ENCODE measurements around the gene ITPR1. TPM values are rescaled to one million over a fixed set of nuclear protein-coding genes. Genes with fewer than 3 reads are reported as not detected.

The ITPR1 gene
- polyA plus RNA-seq, 1 experiment: 1.4 TPM

DNA sequence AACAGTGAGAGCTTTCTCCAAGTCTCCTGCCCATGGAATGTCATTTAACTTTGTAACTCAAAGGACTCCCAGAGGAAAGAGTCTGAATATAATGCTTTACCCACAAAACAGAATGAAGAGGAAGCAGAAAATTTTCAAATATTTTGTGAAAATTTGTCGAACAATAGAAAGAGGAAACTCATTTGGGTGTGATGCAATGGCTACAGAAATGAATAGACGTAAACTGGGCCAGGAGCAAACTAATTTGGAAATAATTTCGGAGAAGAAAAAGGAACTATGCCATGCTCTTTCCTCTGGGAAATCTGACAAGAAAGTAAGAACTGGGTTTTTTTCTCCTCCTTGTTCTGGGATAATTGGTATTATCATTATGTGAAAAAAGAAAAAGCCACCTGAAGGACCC is 14.9 kb upstream of the ITPR1 start:
- TF ChIP-seq, protein P1, sequence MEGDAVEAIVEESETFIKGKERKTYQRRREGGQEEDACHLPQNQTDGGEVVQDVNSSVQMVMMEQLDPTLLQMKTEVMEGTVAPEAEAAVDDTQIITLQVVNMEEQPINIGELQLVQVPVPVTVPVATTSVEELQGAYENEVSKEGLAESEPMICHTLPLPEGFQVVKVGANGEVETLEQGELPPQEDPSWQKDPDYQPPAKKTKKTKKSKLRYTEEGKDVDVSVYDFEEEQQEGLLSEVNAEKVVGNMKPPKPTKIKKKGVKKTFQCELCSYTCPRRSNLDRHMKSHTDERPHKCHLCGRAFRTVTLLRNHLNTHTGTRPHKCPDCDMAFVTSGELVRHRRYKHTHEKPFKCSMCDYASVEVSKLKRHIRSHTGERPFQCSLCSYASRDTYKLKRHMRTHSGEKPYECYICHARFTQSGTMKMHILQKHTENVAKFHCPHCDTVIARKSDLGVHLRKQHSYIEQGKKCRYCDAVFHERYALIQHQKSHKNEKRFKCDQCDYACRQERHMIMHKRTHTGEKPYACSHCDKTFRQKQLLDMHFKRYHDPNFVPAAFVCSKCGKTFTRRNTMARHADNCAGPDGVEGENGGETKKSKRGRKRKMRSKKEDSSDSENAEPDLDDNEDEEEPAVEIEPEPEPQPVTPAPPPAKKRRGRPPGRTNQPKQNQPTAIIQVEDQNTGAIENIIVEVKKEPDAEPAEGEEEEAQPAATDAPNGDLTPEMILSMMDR (IDR thresholded peaks at IDR 0.05; ENCODE audit: insufficient read depth, low read depth, low read length): no peak
- ChIA-PET POLR2A (no interaction called here), CTCF (no interaction called here)
- no peaks in the 10 kb centered on the region for H3K36me3 ChIP-seq (ENCODE audit: control insufficient read depth, insufficient read depth, low read length)
- DNase-seq (ENCODE audit: low read depth): no peak
- no peaks in the 10 kb centered on the region for H3K27me3 ChIP-seq (ENCODE audit: control insufficient read depth, insufficient read depth, low read length)
- H3K4me3 ChIP-seq (ENCODE audit: low read depth, low read length): no peak overlapping the region

DNA sequence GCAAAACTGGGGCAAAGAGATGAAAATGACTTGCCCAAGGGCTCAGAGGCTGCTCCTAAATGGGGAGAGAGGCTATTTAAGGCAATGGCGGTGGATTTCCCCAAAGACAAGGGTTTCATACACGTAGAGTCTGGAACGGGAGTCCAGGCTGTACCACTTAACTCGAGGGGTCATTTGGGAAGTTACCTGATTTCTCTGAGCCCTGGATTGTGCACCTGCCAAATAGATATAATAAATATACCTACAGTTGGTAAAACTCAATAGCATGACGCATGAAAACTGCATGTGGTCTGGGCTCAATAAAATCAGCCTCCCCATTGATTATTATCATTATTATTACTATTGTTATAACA is 1.3 kb upstream of the ITPR1 start:
- TF ChIP-seq, protein P1 (IDR thresholded peaks at IDR 0.05; ENCODE audit: insufficient read depth, low read depth, low read length): no peak
- Histone ChIP-seq H3K4me3 (ENCODE audit: low read depth, low read length) (no peak overlapping the region; the same call in 1 of the 2 replicates), H3K36me3 (ENCODE audit: control insufficient read depth, insufficient read depth, low read length) (no peaks in the 10 kb centered on the region), H3K27me3 (ENCODE audit: control insufficient read depth, insufficient read depth, low read length) (peaks cover 1% of the 10 kb centered on the region; the same call in 1 of the 2 replicates)
- ChIA-PET CTCF (no interaction called here), POLR2A (no interaction called here)
- no peak for DNase-seq (ENCODE audit: low read depth)

- POLR2A ChIA-PET: interaction anchor here (0.6 kb wide), 2 partner anchors 52 to 567 kb away, joined by 3 to 4 read pairs; no protein-coding TSS in a partner anchor
- CTCF ChIA-PET: interaction anchor here (1.3 to 1.4 kb wide), 2 partner anchors 15 to 75 kb away, joined by 3 to 5 read pairs; no protein-coding TSS in a partner anchor
- H3K4me3 ChIP-seq (ENCODE audit: low read depth, low read length): peak overlapping the region; percentile 57
- H3K27me3 ChIP-seq (ENCODE audit: control insufficient read depth, insufficient read depth, low read length): peaks cover 1% of the 10 kb centered on the region; the same call in 1 of the 2 replicates
- H3K36me3 ChIP-seq (ENCODE audit: control insufficient read depth, insufficient read depth, low read length): no peaks in the 10 kb centered on the region
- peak; percentile 15 for DNase-seq (ENCODE audit: low read depth)
- TF ChIP-seq, protein P1 (IDR thresholded peaks at IDR 0.05; ENCODE audit: insufficient read depth, low read depth, low read length): no peak
Observed at GRCh38 chr3:4492208-4493013, 737 bp upstream of the ITPR1 start.

DNA sequence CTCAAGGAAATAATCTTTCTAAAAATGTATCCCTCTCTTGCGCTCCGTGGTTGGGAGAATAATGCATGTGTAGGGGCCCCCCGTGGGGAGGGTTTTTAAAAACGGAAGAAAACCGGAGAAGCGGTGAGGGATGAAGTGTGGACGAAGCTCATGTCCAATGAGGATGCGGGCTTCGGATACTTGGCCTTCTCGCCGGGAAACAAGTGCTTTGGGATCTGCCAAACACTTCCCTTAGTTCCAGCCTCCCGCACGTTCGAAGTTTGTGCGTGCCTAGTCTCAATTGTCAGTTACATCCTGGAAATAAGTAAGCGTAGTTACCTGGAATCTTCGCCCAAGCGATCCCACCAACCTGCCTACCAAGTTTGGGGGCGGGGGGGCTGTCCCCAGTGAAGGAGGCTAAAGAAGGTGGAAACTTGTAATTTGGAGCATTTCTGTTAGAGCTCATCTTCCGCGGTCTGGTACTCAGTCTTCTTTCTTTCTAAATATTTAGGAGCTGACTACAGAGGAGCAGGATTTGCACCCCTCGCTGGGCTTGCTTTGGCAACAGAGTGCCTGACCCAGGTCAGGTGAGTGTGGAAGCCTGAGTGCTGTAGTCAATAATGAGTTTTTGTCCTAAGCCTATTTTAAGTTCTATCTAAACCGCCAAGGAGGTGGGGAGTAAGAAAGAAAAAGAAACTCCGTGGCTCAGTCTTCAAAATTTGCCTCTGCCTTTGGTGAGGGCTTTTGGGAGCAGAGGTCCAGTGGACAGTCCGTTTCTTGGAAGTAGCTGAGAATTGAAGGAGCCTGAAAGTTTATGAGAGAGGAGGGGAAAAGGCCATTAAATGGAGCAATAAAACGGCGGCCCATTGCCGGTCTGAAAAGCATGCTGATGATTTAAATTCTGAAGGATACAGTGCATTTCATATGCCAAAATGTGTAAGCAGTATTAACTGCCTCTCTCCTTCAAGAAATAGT is 1.1 kb downstream of the ITPR1 start:
- TF ChIP-seq, protein P1 (IDR thresholded peaks at IDR 0.05; ENCODE audit: insufficient read depth, low read depth, low read length): no peak
- ChIA-PET POLR2A (interaction anchor here (0.7 kb wide), 1 partner anchor 13 kb away, joined by 3 read pairs; no protein-coding TSS in a partner anchor), CTCF (interaction anchor here (0.6 to 1.4 kb wide), 2 partner anchors 13 to 144 kb away, joined by 3 to 5 read pairs; no protein-coding TSS in a partner anchor)
- Histone ChIP-seq H3K36me3 (ENCODE audit: control insufficient read depth, insufficient read depth, low read length) (no peaks in the 10 kb centered on the region), H3K27me3 (ENCODE audit: control insufficient read depth, insufficient read depth, low read length) (peaks cover 1% of the 10 kb centered on the region; the same call in 1 of the 2 replicates), H3K4me3 (ENCODE audit: low read depth, low read length) (peak overlapping the region; percentile 57)
- no peak for DNase-seq (ENCODE audit: low read depth)

DNA sequence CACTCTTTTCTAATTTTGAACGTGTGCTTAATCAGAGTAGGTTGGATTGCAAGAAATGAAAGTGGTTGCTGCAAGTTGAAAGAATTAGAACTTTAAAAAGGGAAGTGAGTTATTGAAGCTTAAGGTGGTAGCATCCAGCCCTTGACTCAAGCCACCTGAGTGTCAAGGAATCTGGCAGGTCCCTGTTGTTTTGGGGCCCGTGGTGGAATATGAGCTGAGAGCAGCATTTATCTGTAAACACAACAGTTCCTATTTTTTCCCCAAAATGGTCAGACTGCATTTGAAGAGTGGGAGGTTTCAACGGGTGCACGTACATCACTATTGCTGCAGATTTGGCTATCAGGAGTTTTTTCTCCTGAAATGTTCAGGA is 1.7 kb downstream of the ITPR1 start:
- no peak overlapping the region for H3K4me3 ChIP-seq (ENCODE audit: low read depth, low read length)
- CTCF ChIA-PET: interaction anchor here (1.1 kb wide), 1 partner anchor 16 kb away, joined by 8 read pairs; no protein-coding TSS in a partner anchor
- H3K27me3 ChIP-seq (ENCODE audit: control insufficient read depth, insufficient read depth, low read length): peaks cover 1% of the 10 kb centered on the region; the same call in 1 of the 2 replicates
- POLR2A ChIA-PET: no interaction called here
- TF ChIP-seq, protein P1 (IDR thresholded peaks at IDR 0.05; ENCODE audit: insufficient read depth, low read depth, low read length): no peak
- DNase-seq (ENCODE audit: low read depth): no peak
- no peaks in the 10 kb centered on the region for H3K36me3 ChIP-seq (ENCODE audit: control insufficient read depth, insufficient read depth, low read length)
